ENCODE data around the gene ALKBH2. TPM values are rescaled to one million over a fixed set of nuclear protein-coding genes. Genes with fewer than 3 reads are reported as not detected.

ALKBH2 gene
- total RNA-seq (2022; extraction: Qiagen RNA extraction; ENCODE audit: low read depth), result 42.9 to 52.9 TPM (median 43.5 TPM) in 5 replicates

GRCh38 chr12:109093022-109093918, at the start of gene ALKBH2:
ALKBH2 (minus strand) TSS chr12:109093472; CDS start chr12:109092786, 686 bp downstream.

GRCh38 chr12:109115758-109116610, 22.7 kb upstream of the ALKBH2 start, which contains the start of gene ACACB:
ACACB (plus strand) TSS chr12:109116587; CDS start chr12:109139406, 22,819 bp downstream.

GRCh38 chr12:109097435-109098182, 4.3 kb upstream of the ALKBH2 start, which contains the start of gene UNG:
UNG (plus strand) TSS chr12:109097597; CDS start chr12:109097680, 83 bp downstream.

GRCh38 chr12:109052414-109053323, 40.6 kb downstream of the ALKBH2 start, which contains the start of gene USP30:
USP30 (plus strand) TSS chr12:109052576; CDS start chr12:109052679, 103 bp downstream.

Other genes starting within 250 kb of the ALKBH2 start
- 12.4 to 25.8 TPM (median 21.4 TPM) in 5 replicates for gene SSH1, start 235.9 kb downstream of the ALKBH2 start, total RNA-seq (2022; extraction: Qiagen RNA extraction; ENCODE audit: low read depth)
- not detected in 5 replicates for gene DAO, start 213.4 kb downstream of the ALKBH2 start, total RNA-seq (2022; extraction: Qiagen RNA extraction; ENCODE audit: low read depth)
- gene SVOP, start 72.4 kb downstream of the ALKBH2 start, total RNA-seq (2022; extraction: Qiagen RNA extraction; ENCODE audit: low read depth), result not detected in 5 replicates
- 6.4 to 10.2 TPM (median 9.6 TPM) in 5 replicates for gene USP30, start 40.9 kb downstream of the ALKBH2 start, total RNA-seq (2022; extraction: Qiagen RNA extraction; ENCODE audit: low read depth)
- 81.0 to 87.9 TPM (median 84.7 TPM) in 5 replicates for gene UNG, start 4.1 kb upstream of the ALKBH2 start, total RNA-seq (2022; extraction: Qiagen RNA extraction; ENCODE audit: low read depth)
- gene ACACB, start 23.1 kb upstream of the ALKBH2 start, total RNA-seq (2022; extraction: Qiagen RNA extraction; ENCODE audit: low read depth), result 7.9 to 10.6 TPM (median 10.0 TPM) in 5 replicates
- 0.07 TPM in 1 of 5 replicates, not detected in the others for gene FOXN4, start 215.8 kb upstream of the ALKBH2 start, total RNA-seq (2022; extraction: Qiagen RNA extraction; ENCODE audit: low read depth)

Data from A549 treated with ZK216348 at 1 μM for 4 hours (cell line).